Measurements from ENCODE around the gene GALNT3. TPM values are rescaled to one million over a fixed set of nuclear protein-coding genes. Genes with fewer than 3 reads are reported as not detected.

GALNT3 gene
- total RNA-seq, 1 experiment from 2014 or later: 18.5 TPM

DNA sequence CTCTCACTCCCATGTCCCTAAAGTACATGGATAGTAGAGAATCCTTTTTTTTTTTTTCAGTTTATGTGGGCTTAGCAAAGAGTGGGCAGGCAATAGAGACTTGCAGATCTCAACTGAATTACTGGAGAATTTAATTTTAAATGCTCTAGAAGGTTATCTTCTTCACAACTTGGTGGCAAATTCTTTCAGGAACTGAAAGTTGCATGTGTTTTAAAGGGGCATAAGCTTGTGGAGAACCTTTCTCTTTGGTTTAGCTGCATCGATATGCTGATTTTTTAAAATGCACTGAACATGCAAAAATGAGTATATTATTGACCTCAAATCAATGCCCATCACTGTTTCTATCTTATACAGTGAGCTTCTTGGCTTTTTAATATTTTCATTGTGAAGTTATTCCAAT lies 24.9 kb upstream of the GALNT3 start:
- peaks cover 4% of the 10 kb centered on the region; the same call in 1 of the 2 replicates for H3K4me1 ChIP-seq (ENCODE audit: insufficient read depth, low read length)
- H3K4ac ChIP-seq (ENCODE audit: low read depth, low read length): no peak overlapping the region
- no peaks in the 10 kb centered on the region for H4K20me1 ChIP-seq (ENCODE audit: control insufficient read depth, insufficient read depth, insufficient read length)
- peaks cover 18 to 24% of the 10 kb centered on the region in 2 experiments for H3K4me1 Mint-ChIP-seq
- no peak overlapping the region for H3K18ac ChIP-seq (ENCODE audit: insufficient read length, low read depth, low read length)
- H2BK5ac ChIP-seq (ENCODE audit: insufficient read length, low read length): no peak overlapping the region
- no peak overlapping the region for H2AFZ ChIP-seq (ENCODE audit: low read length)
- no peak overlapping the region for H4K8ac ChIP-seq (replicated peaks; ENCODE audit: insufficient read length, low read depth, low read length)
- H3K14ac ChIP-seq (ENCODE audit: insufficient read depth, low read length): no peak overlapping the region
- no peaks in the 10 kb centered on the region for H3K36me3 Mint-ChIP-seq (ENCODE audit: insufficient read depth in 1 of 3, low read depth in 3 of 3)
- H2BK20ac ChIP-seq (ENCODE audit: low read depth, low read length, poor library complexity, severe bottlenecking): no peak overlapping the region
- H3K79me2 ChIP-seq (ENCODE audit: insufficient read depth, low read length): no peaks in the 10 kb centered on the region
- H3K23ac ChIP-seq (ENCODE audit: insufficient read length, low read depth, low read length): no peak overlapping the region
- H3K23me2 ChIP-seq (ENCODE audit: insufficient read length, low read depth, low read length, poor library complexity, severe bottlenecking): no peaks in the 10 kb centered on the region
- no peak overlapping the region for H2AK5ac ChIP-seq (ENCODE audit: insufficient read length, low read length)
- DNase-seq: no peak
- H3K4me2 ChIP-seq (ENCODE audit: insufficient read depth, insufficient read length, low read length): no peak overlapping the region
- no peaks in the 10 kb centered on the region for H3K9me3 Mint-ChIP-seq
- H3K27me3 Mint-ChIP-seq (ENCODE audit: low read depth): no peaks in the 10 kb centered on the region
- H4K5ac ChIP-seq (ENCODE audit: insufficient read length, low read depth, low read length): no peak overlapping the region
- no peak overlapping the region for H3K9ac ChIP-seq (ENCODE audit: extremely low read depth, insufficient read length, low read length)
- H3K9me3 ChIP-seq (ENCODE audit: control insufficient read depth, low read depth, low read length): no peaks in the 10 kb centered on the region
- TF ChIP-seq, protein P1, sequence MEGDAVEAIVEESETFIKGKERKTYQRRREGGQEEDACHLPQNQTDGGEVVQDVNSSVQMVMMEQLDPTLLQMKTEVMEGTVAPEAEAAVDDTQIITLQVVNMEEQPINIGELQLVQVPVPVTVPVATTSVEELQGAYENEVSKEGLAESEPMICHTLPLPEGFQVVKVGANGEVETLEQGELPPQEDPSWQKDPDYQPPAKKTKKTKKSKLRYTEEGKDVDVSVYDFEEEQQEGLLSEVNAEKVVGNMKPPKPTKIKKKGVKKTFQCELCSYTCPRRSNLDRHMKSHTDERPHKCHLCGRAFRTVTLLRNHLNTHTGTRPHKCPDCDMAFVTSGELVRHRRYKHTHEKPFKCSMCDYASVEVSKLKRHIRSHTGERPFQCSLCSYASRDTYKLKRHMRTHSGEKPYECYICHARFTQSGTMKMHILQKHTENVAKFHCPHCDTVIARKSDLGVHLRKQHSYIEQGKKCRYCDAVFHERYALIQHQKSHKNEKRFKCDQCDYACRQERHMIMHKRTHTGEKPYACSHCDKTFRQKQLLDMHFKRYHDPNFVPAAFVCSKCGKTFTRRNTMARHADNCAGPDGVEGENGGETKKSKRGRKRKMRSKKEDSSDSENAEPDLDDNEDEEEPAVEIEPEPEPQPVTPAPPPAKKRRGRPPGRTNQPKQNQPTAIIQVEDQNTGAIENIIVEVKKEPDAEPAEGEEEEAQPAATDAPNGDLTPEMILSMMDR (conservative IDR thresholded peaks at IDR 0.05): no peak
- no peaks in the 10 kb centered on the region for H3K27me3 ChIP-seq (ENCODE audit: insufficient read depth, low read length)
- H3K56ac ChIP-seq (ENCODE audit: insufficient read length, low read depth, low read length): no peak overlapping the region
- H2BK15ac ChIP-seq (ENCODE audit: low read depth, low read length): no peak overlapping the region
- no peaks in the 10 kb centered on the region for H3K79me1 ChIP-seq (ENCODE audit: insufficient read depth, low read depth, low read length, poor library complexity, severe bottlenecking)
- no peak overlapping the region for H3T11ph ChIP-seq (ENCODE audit: low read length)
- H3K4me3 Mint-ChIP-seq: no peak overlapping the region
- no peak overlapping the region for H2BK12ac ChIP-seq (ENCODE audit: insufficient read length, low read depth, low read length)
- H4K91ac ChIP-seq (ENCODE audit: insufficient read length, low read depth, low read length): no peak overlapping the region
- H3K27ac Mint-ChIP-seq: no peak overlapping the region
- H2BK120ac ChIP-seq (ENCODE audit: low read depth, low read length, poor library complexity, severe bottlenecking): no peak overlapping the region
- WGBS (ENCODE audit: extremely low coverage, insufficient read length, low lambda C conversion rate): no CpG with 5 or more reads among the region's 1 CpG
- H3K27ac ChIP-seq (ENCODE audit: insufficient read length, low read depth, low read length): no peak overlapping the region

All from H9 (cell line).